PC-3 (cell line): ENCODE measurements around the gene UCK1. TPM values are rescaled to one million over a fixed set of nuclear protein-coding genes. Genes with fewer than 3 reads are reported as not detected.

Experiments used
- ATAC-seq: fragments of 200-7000 bp; cut with Tn5 transposase; 2 replicates; pipeline ENCODE4 v1.9.1; 2020; ENCODE audit warnings: mild to moderate bottlenecking, moderate library complexity
- BruUV-seq: library from RNA; stranded (reverse); fragments of 400-500 nt; replicated peaks from 2 replicates; lab custom pipeline; 2021; lab: Mats Ljungman, UMichigan
- CTCF ChIA-PET: fragments of 300-600 bp; sonication (Branson Sonifier 250); formaldehyde crosslinking; loops from one replicate; lab custom pipeline; 2022; ENCODE audit warnings: antibody characterized with exemption; lab: Charles Lee
- POLR2A ChIA-PET: fragments of 300-600 bp; sonication (Branson Sonifier 250); formaldehyde crosslinking; loops from one replicate; lab custom pipeline; 2022; ENCODE audit warnings: antibody characterized with exemption; ENCODE audit not compliant: unreplicated experiment; lab: Charles Lee
- DNase-seq: peaks from one replicate; pipeline ENCODE4 v3.0.0-alpha.2; 2015
- H2AFZ ChIP-seq: fragments of 300-600 bp; sonication (generic); 2 replicates; pipeline ENCODE4 v1.6.0; 2016; ENCODE audit warnings: antibody characterized with exemption, low read length
- H3F3A ChIP-seq: fragments of 300-600 bp; sonication (generic); one replicate; pipeline ENCODE4 v1.6.0; 2017; ENCODE audit warnings: antibody characterized with exemption, low read length, control low read depth, mild to moderate bottlenecking; ENCODE audit not compliant: unreplicated experiment
- H3K27ac ChIP-seq: fragments of 300-600 bp; sonication (generic); 2 replicates; pipeline ENCODE4 v1.5.1; 2016; ENCODE audit warnings: mild to moderate bottlenecking, low read length
- H3K27me3 ChIP-seq: fragments of 300-600 bp; sonication (generic); 2 replicates; pipeline ENCODE4 v1.6.1; 2016; ENCODE audit warnings: low read length, mixed read lengths
- H3K36me3 ChIP-seq: fragments of 300-600 bp; sonication (generic); 2 replicates; pipeline ENCODE4 v1.6.1; 2016; ENCODE audit warnings: low read depth, mixed run types, low read length, mixed read lengths
- H3K4me1 ChIP-seq: fragments of 300-600 bp; sonication (generic); 2 replicates; pipeline ENCODE4 v1.5.1; 2016; ENCODE audit warnings: low read length; ENCODE audit not compliant: insufficient read depth
- H3K4me2 ChIP-seq: fragments of 300-600 bp; sonication (generic); 2 replicates; pipeline ENCODE4 v1.6.0; 2016; ENCODE audit warnings: low read length
- H3K4me3 ChIP-seq: fragments of 300-600 bp; sonication (generic); 2 replicates; pipeline ENCODE4 v1.5.1; 2016; ENCODE audit warnings: mild to moderate bottlenecking, low read length, mixed read lengths
- H3K79me2 ChIP-seq: fragments of 300-600 bp; sonication (generic); 2 replicates; pipeline ENCODE4 v1.6.1; 2017; ENCODE audit warnings: low read length, mixed read lengths
- H3K9ac ChIP-seq: fragments of 300-600 bp; sonication (generic); 2 replicates; pipeline ENCODE4 v1.6.0; 2016; ENCODE audit warnings: mild to moderate bottlenecking, low read length
- H3K9me2 ChIP-seq: fragments of 300-600 bp; sonication (generic); replicated peaks from 2 replicates; pipeline ENCODE4 v1.6.1; 2016; ENCODE audit warnings: mixed run types, low read length, mixed read lengths
- H3K9me3 ChIP-seq: fragments of 300-600 bp; sonication (generic); 2 replicates; pipeline ENCODE4 v1.6.1; 2016; ENCODE audit warnings: low read length, mixed read lengths
- H4K20me1 ChIP-seq: fragments of 300-600 bp; sonication (generic); 2 replicates; pipeline ENCODE4 v1.6.1; 2016; ENCODE audit warnings: low read length, mixed read lengths
- CTCF ChIP-seq: fragments of 300-600 bp; sonication (generic); conservative IDR thresholded peaks from 2 replicates; pipeline ENCODE4 v1.5.1; 2017; ENCODE audit warnings: antibody characterized with exemption, low read depth, mild to moderate bottlenecking, low read length
- EZH2 ChIP-seq: fragments of 300-600 bp; sonication (generic); IDR thresholded peaks from one replicate; pipeline ENCODE4 v1.6.1; 2017; ENCODE audit warnings: antibody characterized with exemption, mild to moderate bottlenecking, low read length; ENCODE audit not compliant: unreplicated experiment
- EZH2phosphoT487 ChIP-seq: fragments of 300-600 bp; sonication (generic); IDR thresholded peaks from 2 replicates; pipeline ENCODE4 v1.6.1; 2018; ENCODE audit warnings: mild to moderate bottlenecking, antibody characterized with exemption, low read length, borderline replicate concordance
- intact Hi-C: fragments of 100-400 bp; cut with micrococcal nuclease; formaldehyde crosslinking; loops from 2 replicates; pipeline ENCODE4 v1.9.0; 2023
- total RNA-seq: library from RNA; depleted of rRNA; stranded (reverse); fragments of >200 nt; gene quantifications from 2 replicates; pipeline ENCODE4 v1.2.3, GENCODE V29; 2014

Gene UCK1
- total RNA-seq, 1 experiment from 2014 or later = 28.2 TPM

GRCh38 chr9:131577005-131578000, 46.2 kb upstream of the UCK1 start:
- H3K27me3 ChIP-seq = no peaks in the 10 kb centered on the region
- intact Hi-C loops = no loop called here
- BruUV-seq = TSS peak; percentile 20
- POLR2A ChIA-PET = no interaction called here
- ATAC-seq (no peak), DNase-seq (no peak)
- no peaks in the 10 kb centered on the region for H3K36me3 ChIP-seq
- H3K79me2 ChIP-seq = no peaks in the 10 kb centered on the region
- no peak overlapping the region for H2AFZ ChIP-seq
- no peaks in the 10 kb centered on the region for H3F3A ChIP-seq
- CTCF ChIA-PET = no interaction called here
- TF ChIP-seq EZH2 (no peak), CTCF (no peak), EZH2phosphoT487 (no peak)
- H3K4me2 ChIP-seq = no peak overlapping the region
- no peaks in the 10 kb centered on the region for H3K9me3 ChIP-seq
- H3K27ac ChIP-seq = no peak overlapping the region
- H4K20me1 ChIP-seq = no peaks in the 10 kb centered on the region
- H3K4me1 ChIP-seq = no peaks in the 10 kb centered on the region
- H3K4me3 ChIP-seq = no peak overlapping the region
- H3K9ac ChIP-seq = no peak overlapping the region
- H3K9me2 ChIP-seq = no peaks in the 10 kb centered on the region

GRCh38 chr9:131575946-131576853, 45.1 kb upstream of the UCK1 start:
- no peak for TF ChIP-seq CTCF
- no peak for TF ChIP-seq EZH2phosphoT487
- H3K9me3 ChIP-seq = no peaks in the 10 kb centered on the region
- ATAC-seq (no peak), DNase-seq (no peak)
- H3K9ac ChIP-seq = no peak overlapping the region
- H4K20me1 ChIP-seq = no peaks in the 10 kb centered on the region
- H3K79me2 ChIP-seq = no peaks in the 10 kb centered on the region
- no peaks in the 10 kb centered on the region for H3K9me2 ChIP-seq
- no peaks in the 10 kb centered on the region for H3K4me1 ChIP-seq
- H2AFZ ChIP-seq = no peak overlapping the region
- no peaks in the 10 kb centered on the region for H3K27me3 ChIP-seq
- no peaks in the 10 kb centered on the region for H3F3A ChIP-seq
- H3K27ac ChIP-seq = no peak overlapping the region
- intact Hi-C loops = no loop called here
- H3K4me2 ChIP-seq = no peak overlapping the region
- no peak overlapping the region for H3K4me3 ChIP-seq
- H3K36me3 ChIP-seq = no peaks in the 10 kb centered on the region
- CTCF ChIA-PET = no interaction called here
- POLR2A ChIA-PET = no interaction called here
- BruUV-seq = no TSS peak
